Measurements from ENCODE around the gene PAPSS1. TPM values are rescaled to one million over a fixed set of nuclear protein-coding genes. Genes with fewer than 3 reads are reported as not detected.

The PAPSS1 gene
- total and polyA plus RNA-seq, 2 experiments from 2014 or later, result 72.0 to 85.8 TPM

GRCh38 chr4:107710493-107711459, 9.3 kb downstream of the PAPSS1 start:
- Histone ChIP-seq H3K4me2 (no peak overlapping the region), H3F3A (replicated peaks; ENCODE audit: low read depth) (no peaks in the 10 kb centered on the region), H3K4me3 (no peak overlapping the region), H3K27me3 (ENCODE audit: insufficient read depth) (no peaks in the 10 kb centered on the region), H3K4me1 (ENCODE audit: insufficient read depth) (peaks cover 24% of the 10 kb centered on the region), H3K36me3 (ENCODE audit: insufficient read depth) (no peaks in the 10 kb centered on the region), H3K27ac (ENCODE audit: low read depth) (no peak overlapping the region), H4K20me1 (replicated peaks; ENCODE audit: insufficient read depth) (no peaks in the 10 kb centered on the region), H3K9me2 (ENCODE audit: insufficient read depth) (no peaks in the 10 kb centered on the region), H3K79me2 (replicated peaks; ENCODE audit: insufficient read depth) (peaks cover 99% of the 10 kb centered on the region), H2AFZ (no peak overlapping the region)
- peaks cover 28% of the 10 kb centered on the region for H3K4me1 Mint-ChIP-seq
- no peak overlapping the region for H3K4me3 Mint-ChIP-seq
- peaks cover 14% of the 10 kb centered on the region for H3K9me3 Mint-ChIP-seq
- ATAC-seq, result no peak
- H3K36me3 Mint-ChIP-seq (ENCODE audit: low read depth), result peaks cover 30% of the 10 kb centered on the region
- TF ChIP-seq ZNF331 (CRISPR knock-in tag; IDR thresholded peaks at IDR 0.05; ENCODE audit: low read depth) (no peak), EZH2phosphoT487 (IDR thresholded peaks at IDR 0.05; ENCODE audit: unreplicated experiment) (no peak), ZNF114 (CRISPR knock-in tag; IDR thresholded peaks at IDR 0.05) (no peak)
- TF ChIP-seq, protein P1, sequence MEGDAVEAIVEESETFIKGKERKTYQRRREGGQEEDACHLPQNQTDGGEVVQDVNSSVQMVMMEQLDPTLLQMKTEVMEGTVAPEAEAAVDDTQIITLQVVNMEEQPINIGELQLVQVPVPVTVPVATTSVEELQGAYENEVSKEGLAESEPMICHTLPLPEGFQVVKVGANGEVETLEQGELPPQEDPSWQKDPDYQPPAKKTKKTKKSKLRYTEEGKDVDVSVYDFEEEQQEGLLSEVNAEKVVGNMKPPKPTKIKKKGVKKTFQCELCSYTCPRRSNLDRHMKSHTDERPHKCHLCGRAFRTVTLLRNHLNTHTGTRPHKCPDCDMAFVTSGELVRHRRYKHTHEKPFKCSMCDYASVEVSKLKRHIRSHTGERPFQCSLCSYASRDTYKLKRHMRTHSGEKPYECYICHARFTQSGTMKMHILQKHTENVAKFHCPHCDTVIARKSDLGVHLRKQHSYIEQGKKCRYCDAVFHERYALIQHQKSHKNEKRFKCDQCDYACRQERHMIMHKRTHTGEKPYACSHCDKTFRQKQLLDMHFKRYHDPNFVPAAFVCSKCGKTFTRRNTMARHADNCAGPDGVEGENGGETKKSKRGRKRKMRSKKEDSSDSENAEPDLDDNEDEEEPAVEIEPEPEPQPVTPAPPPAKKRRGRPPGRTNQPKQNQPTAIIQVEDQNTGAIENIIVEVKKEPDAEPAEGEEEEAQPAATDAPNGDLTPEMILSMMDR (conservative IDR thresholded peaks at IDR 0.05; ENCODE audit: low read depth in 2 of 2), result no peak
- peaks cover 1% of the 10 kb centered on the region for H3K27me3 Mint-ChIP-seq (ENCODE audit: insufficient read depth, low read depth, poor library complexity)
- peak overlapping the region; percentile 66; the same call in 1 of the 2 replicates for H3K27ac Mint-ChIP-seq
- DNase-seq (ENCODE audit: low spot score), result no peak

DNA sequence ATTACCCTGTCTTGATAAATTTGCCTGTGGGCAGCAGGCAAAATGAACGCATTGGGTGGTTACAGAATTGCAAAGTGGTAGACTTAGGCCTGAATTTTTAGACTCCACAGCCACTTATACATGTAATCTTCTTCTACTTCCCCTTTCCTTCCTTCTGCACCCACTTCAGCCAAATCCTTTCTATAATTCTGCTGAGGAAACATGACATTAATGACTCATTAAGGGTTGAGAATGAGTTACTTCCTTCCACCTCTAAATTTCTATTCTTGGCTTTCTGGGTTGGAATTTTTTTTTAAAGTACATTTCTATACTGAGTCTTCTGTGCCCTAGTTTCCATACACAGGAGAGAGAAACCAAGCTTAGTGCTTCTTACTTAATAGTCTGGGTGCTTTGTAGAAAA, 10.1 kb downstream of the PAPSS1 start:
- H3K27me3 Mint-ChIP-seq (ENCODE audit: insufficient read depth, low read depth, poor library complexity), result peaks cover 1% of the 10 kb centered on the region
- peaks cover 39% of the 10 kb centered on the region for H3K36me3 Mint-ChIP-seq (ENCODE audit: low read depth)
- H3K4me3 ChIP-seq, result no peak overlapping the region
- H3K36me3 ChIP-seq (ENCODE audit: insufficient read depth), result no peaks in the 10 kb centered on the region
- ATAC-seq (no peak), DNase-seq (ENCODE audit: low spot score) (no peak)
- no peaks in the 10 kb centered on the region for H4K20me1 ChIP-seq (replicated peaks; ENCODE audit: insufficient read depth)
- H2AFZ ChIP-seq, result no peak overlapping the region
- peaks cover 24% of the 10 kb centered on the region for H3K4me1 ChIP-seq (ENCODE audit: insufficient read depth)
- H3K4me2 ChIP-seq, result no peak overlapping the region
- no peaks in the 10 kb centered on the region for H3K27me3 ChIP-seq (ENCODE audit: insufficient read depth)
- H3K27ac Mint-ChIP-seq, result 0 out of 2 replicates have a peak overlapping the region, but pooled peaks have one; percentile 42
- H3K4me3 Mint-ChIP-seq, result no peak overlapping the region
- H3K27ac ChIP-seq (ENCODE audit: low read depth), result no peak overlapping the region
- H3K9me3 Mint-ChIP-seq, result peaks cover 22% of the 10 kb centered on the region
- H3F3A ChIP-seq (replicated peaks; ENCODE audit: low read depth), result no peaks in the 10 kb centered on the region
- no peaks in the 10 kb centered on the region for H3K9me2 ChIP-seq (ENCODE audit: insufficient read depth)
- H3K79me2 ChIP-seq (replicated peaks; ENCODE audit: insufficient read depth), result peaks cover 99% of the 10 kb centered on the region
- peaks cover 28% of the 10 kb centered on the region for H3K4me1 Mint-ChIP-seq
- no peak for TF ChIP-seq POLR2AphosphoS5 (IDR thresholded peaks at IDR 0.05; ENCODE audit: low read depth)
- TF ChIP-seq ETS1 (IDR thresholded peaks at IDR 0.05), result no peak
- no peak for TF ChIP-seq EZH2phosphoT487 (IDR thresholded peaks at IDR 0.05; ENCODE audit: unreplicated experiment)
- TF ChIP-seq, protein P1 (conservative IDR thresholded peaks at IDR 0.05; ENCODE audit: low read depth in 2 of 2), result no peak
- no peak for TF ChIP-seq EZH2 (IDR thresholded peaks at IDR 0.05; ENCODE audit: low read depth, unreplicated experiment)
- TF ChIP-seq NANOG (IDR thresholded peaks at IDR 0.05; ENCODE audit: borderline replicate concordance), result no peak
- TF ChIP-seq ZNF114 (CRISPR knock-in tag; IDR thresholded peaks at IDR 0.05), result no peak
